Large intestine (tissue), 12 donors: Measurements from ENCODE around the gene STK32A. TPM values are rescaled to one million over a fixed set of nuclear protein-coding genes. Genes with fewer than 3 reads are reported as not detected.

ENCODE experiments used
- DNase-seq, 2 donors: peaks; one replicate each; pipeline versions ENCODE4 v3.0.0 to v3.0.0-alpha.2; 2013
- H3K27ac ChIP-seq: one replicate; pipeline ENCODE4 v1.5.1; 2013; ENCODE audit warnings: low read length
- H3K27me3 ChIP-seq: 2 replicates; pipeline ENCODE4 v1.6.1; 2013; ENCODE audit warnings: low read length; ENCODE audit not compliant: control insufficient read depth, insufficient read depth
- H3K36me3 ChIP-seq: 2 replicates; pipeline ENCODE4 v1.6.1; 2013; ENCODE audit warnings: low read length; ENCODE audit not compliant: control insufficient read depth, insufficient read depth
- H3K4me1 ChIP-seq: one replicate; pipeline ENCODE4 v1.6.1; 2013; ENCODE audit warnings: low read length; ENCODE audit not compliant: control insufficient read depth, insufficient read depth
- H3K4me3 ChIP-seq: one replicate; pipeline ENCODE4 v1.5.1; 2013; ENCODE audit warnings: low read length
- H3K9me3 ChIP-seq: one replicate; pipeline ENCODE4 v1.6.1; 2013; ENCODE audit warnings: mild to moderate bottlenecking, low read depth, low read length, moderate library complexity; ENCODE audit not compliant: control insufficient read depth
- WGBS: methylation state at CpG from one replicate; pipeline ENCODE4 v1.1.5; 2013; ENCODE audit warnings: low lambda C conversion rate; ENCODE audit not compliant: insufficient coverage; 5-methylcytosine and 5-hydroxymethylcytosine counted together
- long read RNA-seq, 11 donors: transcript quantifications; one replicate each; lab custom pipeline, GENCODE V29; 2026
- polyA plus RNA-seq: library from polyadenylated mRNA; unstranded; fragments of 120-200 nt; gene quantifications from one replicate; pipeline ENCODE4 v1.2.1, GENCODE V29; 2013

STK32A gene
- 3.3 TPM for polyA plus RNA-seq
- long read RNA-seq, donor 1: 0 reads
- long read RNA-seq, donor 2: 0 reads
- long read RNA-seq, donor 3: 0 reads
- long read RNA-seq, donor 4: 0 reads
- long read RNA-seq, donor 5, partial matches to known transcripts: 0 of 1 reads
- long read RNA-seq, donor 5, other reads (novel, unspliced or antisense): 0 of 1 reads
- long read RNA-seq, donor 6: 0 reads
- long read RNA-seq, donor 7, full-length matches to known transcripts: 1 of 1 reads
- long read RNA-seq, donor 7, partial matches to known transcripts: 0 of 1 reads
- long read RNA-seq, donor 7, other reads (novel, unspliced or antisense): 0 of 1 reads
- long read RNA-seq, donor 8: 0 reads
- long read RNA-seq, donor 9: 0 reads
- long read RNA-seq, donor 10, partial matches to known transcripts: 0 of 1 reads
- long read RNA-seq, donor 10, other reads (novel, unspliced or antisense): 0 of 1 reads
- long read RNA-seq, donor 11, partial matches to known transcripts: 0 of 1 reads
- long read RNA-seq, donor 11, other reads (novel, unspliced or antisense): 0 of 1 reads

DNA sequence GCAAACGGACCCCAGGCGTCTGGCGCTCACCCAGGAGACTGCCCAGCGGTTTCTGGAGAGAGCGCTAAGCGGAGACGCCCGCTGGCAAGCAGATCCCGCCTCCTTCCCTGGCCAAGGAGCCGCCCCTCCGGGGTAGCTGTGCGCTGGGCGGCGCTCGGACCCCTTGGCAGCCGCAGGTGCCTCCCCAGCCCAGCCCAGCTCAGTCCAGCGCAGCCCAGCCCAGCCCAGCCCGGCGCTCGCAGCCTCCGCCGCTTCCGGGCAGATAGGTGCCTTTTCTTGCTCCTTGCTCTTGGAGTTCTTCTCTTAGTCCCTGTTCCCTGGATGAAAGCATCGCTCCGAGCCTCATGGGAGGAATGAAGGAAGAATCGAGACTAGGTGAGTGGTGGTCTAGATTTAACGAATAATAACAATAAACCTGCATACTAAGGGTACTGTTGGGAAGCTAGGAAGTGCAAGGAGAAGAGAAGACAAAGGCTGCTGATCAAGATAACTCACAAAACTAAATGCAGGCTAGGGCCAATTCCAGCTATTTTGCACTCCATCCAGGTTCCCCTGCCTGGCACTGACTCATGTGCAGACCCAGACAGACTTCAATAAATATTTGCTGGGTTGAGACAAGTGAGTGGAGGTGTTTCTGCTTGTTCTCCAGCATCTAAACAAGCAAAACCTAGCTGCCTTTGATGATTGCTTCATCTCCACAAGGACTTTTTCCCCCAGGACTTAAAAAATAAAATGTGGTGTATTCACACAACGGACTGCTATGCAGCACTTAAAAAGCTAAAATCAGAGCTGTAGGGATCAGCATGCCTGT, at the start of gene STK32A:
Gene STK32A, plus strand, starts transcription at position 202 of the 811 bp plus-strand sequence. CDS start 4,609 bp downstream, outside the sequence.
- H3K36me3 ChIP-seq: no peaks in the 10 kb centered on the region
- no peak within 1 kb of the TSS for H3K27ac ChIP-seq
- DNase-seq: peak; percentile 9 to 38
- WGBS: 0% methylated on average over 3 of the region's 28 CpGs
- H3K4me1 ChIP-seq: no peaks in the 10 kb centered on the region
- H3K9me3 ChIP-seq: no peaks in the 10 kb centered on the region
- peaks cover 54% of the 10 kb centered on the region for H3K27me3 ChIP-seq
- H3K4me3 ChIP-seq: peak within 1 kb of the TSS; percentile 35

DNA sequence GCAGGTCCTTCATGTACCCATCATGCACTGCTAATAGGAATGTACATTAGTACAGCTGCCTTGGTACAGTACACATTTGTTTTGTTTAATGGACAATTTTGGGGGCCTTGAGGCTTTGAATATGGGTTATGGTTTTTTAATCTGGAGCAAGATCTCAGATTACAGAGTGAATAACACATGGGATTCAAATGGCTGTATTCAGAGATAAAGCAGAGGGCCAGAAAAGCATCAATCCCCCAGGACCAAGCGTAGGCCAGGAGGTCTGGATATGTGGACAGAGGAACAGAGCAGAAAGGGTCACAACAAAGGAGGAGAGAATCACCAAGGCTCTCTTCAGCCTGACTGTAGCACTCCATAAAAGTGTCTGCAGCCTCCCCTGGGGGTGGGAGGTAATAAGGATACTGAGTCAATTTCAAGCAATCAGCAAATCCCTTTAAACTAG, 47.7 kb upstream of the STK32A start:
- no peaks in the 10 kb centered on the region for H3K36me3 ChIP-seq
- H3K9me3 ChIP-seq: no peaks in the 10 kb centered on the region
- H3K4me1 ChIP-seq: no peaks in the 10 kb centered on the region
- no peaks in the 10 kb centered on the region for H3K27me3 ChIP-seq
- no CpG with 5 or more reads among the region's 1 CpG for WGBS
- no peak overlapping the region for H3K4me3 ChIP-seq
- no peak for DNase-seq
- no peak overlapping the region for H3K27ac ChIP-seq

DNA sequence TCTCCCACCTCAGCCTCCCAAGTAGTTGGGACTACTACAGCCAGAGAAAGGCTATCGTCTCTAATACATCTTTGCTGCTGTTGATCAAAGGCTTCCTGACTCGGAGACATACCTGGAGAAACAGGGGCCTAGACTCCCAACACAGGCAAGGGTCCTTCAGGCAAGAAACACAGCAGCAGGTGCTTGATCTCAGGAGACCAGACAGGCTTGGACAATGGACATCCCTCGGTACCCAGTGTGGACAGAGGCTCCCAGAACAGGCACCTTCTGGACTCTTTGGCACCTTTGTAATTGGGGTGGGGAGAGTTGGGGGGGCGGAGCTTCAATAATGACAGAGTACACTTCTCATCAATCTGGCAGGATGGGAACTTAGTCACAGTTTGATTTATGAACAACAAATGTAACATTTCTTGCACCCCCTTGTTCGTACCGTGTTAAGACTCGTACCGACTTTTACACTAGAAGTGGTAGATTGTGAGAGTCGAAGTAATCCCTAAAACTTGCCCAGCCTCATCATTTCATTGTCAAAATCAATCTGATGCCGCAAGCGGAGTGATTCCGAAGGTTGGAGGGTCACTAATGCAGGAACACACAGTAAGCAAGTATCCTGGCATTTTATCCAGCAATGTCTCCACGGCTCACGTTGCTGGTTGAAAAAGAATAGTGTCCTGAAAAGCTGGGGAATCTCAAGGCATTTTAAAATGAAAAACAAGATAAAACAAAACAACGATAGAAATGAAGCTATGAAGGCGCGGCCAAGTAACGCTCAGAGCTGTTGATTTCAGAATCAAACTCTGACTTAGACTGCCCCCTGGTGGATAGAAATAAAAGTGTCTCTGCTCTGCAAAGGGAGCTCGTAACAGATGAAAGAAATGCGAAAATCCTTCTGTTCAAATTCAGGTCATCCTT, 46.4 kb upstream of the STK32A start:
- Histone ChIP-seq H3K4me1 (no peaks in the 10 kb centered on the region), H3K36me3 (no peaks in the 10 kb centered on the region), H3K27me3 (no peaks in the 10 kb centered on the region), H3K4me3 (no peak overlapping the region), H3K27ac (no peak overlapping the region), H3K9me3 (no peaks in the 10 kb centered on the region)
- peak; percentile 48 to 55 for DNase-seq
- WGBS: 100% methylated on average over 2 of the region's 20 CpGs

DNA sequence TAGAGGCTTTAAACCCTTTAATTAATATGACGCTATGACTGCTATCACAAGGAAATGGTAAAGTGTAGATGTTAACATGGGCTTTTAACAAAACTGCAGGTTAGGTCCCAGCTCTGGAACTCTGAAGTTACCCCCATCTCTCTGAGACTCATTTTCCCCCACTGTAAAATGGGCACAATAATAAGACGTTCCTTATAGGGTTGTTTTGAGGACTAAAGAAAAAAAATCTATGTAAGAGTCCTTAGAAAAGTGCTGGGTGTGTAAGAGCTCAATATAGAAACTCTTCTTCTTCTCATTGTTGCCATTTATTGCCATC, 45.8 kb upstream of the STK32A start:
- no peaks in the 10 kb centered on the region for H3K27me3 ChIP-seq
- no peak overlapping the region for H3K4me3 ChIP-seq
- DNase-seq: no peak
- H3K4me1 ChIP-seq: no peaks in the 10 kb centered on the region
- 0% methylated on average over 1 of the region's 2 CpGs for WGBS
- no peaks in the 10 kb centered on the region for H3K9me3 ChIP-seq
- H3K36me3 ChIP-seq: no peaks in the 10 kb centered on the region
- no peak overlapping the region for H3K27ac ChIP-seq

DNA sequence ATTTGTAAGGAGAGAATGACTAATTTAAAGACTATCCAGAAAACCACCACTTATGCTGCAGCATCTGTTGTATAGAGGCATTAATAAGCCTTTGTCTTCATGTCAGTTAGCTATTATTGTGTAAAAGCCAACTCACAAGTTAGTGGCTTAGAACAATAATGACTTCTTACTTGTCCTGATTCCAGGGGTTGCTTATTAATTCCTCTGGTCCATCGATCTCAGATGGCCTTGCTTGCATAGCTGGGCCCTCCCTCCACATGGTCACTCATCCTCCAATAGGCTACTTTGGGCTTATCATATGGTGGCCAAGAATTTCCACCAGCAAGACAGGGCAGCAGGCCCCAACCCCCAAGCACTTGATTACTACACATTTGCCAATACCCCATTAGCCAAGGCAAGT, 44.5 kb upstream of the STK32A start:
- no peak for DNase-seq
- Histone ChIP-seq H3K27me3 (no peaks in the 10 kb centered on the region), H3K9me3 (no peaks in the 10 kb centered on the region), H3K36me3 (no peaks in the 10 kb centered on the region), H3K4me3 (no peak overlapping the region), H3K27ac (no peak overlapping the region), H3K4me1 (no peaks in the 10 kb centered on the region)
- WGBS: no CpG with 5 or more reads among the region's 1 CpG

DNA sequence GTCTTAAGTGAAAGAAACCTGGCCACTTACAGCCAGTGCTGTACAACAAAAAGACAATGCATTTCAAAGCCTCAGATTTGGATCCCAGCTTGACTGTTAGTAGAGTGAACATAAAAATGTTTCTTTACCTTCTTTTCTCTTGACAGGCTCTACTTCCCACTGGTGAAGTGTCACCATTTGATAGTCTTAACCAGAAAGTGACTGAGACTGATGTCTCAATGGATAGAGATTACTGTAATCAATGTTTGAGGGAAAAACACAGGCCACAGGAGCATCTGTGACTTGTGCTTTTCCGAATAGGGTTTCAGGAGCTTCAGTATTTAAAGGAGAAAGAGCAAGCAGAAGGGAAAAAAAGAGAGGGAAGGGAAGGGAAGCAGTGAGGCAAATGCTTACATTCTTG, 41.7 kb upstream of the STK32A start:
- Histone ChIP-seq H3K9me3 (no peaks in the 10 kb centered on the region), H3K36me3 (no peaks in the 10 kb centered on the region), H3K4me1 (no peaks in the 10 kb centered on the region), H3K27me3 (no peaks in the 10 kb centered on the region), H3K27ac (no peak overlapping the region), H3K4me3 (no peak overlapping the region)
- 80% methylated on average over 1 of the region's 1 CpG for WGBS
- no peak for DNase-seq

DNA sequence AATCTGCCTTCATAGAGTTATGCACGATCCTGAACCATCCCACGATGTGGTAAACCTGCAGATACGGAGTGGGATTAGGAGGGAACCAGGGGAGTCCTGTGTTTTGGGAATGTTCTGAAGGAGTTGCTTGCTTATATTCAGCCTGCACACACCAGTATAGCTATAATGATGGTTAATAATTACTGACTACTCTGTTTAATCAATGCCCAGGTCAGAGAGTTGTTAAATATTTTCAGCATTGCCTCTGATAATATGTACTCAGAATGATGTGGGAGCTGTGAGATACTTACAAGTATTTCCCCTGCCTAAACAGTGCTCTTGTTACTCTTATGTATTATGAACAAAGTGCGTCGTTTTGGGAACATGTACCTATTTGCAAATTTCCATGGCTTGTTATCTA, 34.8 kb upstream of the STK32A start:
- H3K36me3 ChIP-seq: no peaks in the 10 kb centered on the region
- H3K9me3 ChIP-seq: no peaks in the 10 kb centered on the region
- no peak for DNase-seq
- no peak overlapping the region for H3K4me3 ChIP-seq
- H3K27me3 ChIP-seq: no peaks in the 10 kb centered on the region
- peaks cover 4% of the 10 kb centered on the region for H3K4me1 ChIP-seq
- no CpG with 5 or more reads among the region's 5 CpGs for WGBS
- no peak overlapping the region for H3K27ac ChIP-seq

DNA sequence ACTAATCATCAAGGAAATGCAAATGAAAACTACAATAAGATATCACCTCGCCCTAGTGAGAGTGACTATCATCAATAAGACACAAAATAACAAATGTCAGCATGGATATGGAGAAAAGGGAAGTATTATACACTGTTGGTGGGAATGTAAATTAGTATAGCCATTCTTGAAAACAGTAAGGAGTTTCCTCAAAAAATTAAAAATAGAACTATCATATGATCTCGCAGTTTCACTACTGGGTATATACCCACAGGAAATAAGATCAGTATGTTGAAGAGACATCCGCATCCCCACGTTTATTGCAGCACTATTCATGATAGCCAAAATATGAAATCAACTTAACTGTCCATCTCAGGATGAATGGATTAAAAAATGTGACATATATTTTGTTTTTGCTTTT, 31.6 kb upstream of the STK32A start:
- Histone ChIP-seq H3K36me3 (no peaks in the 10 kb centered on the region), H3K27ac (no peak overlapping the region), H3K9me3 (no peaks in the 10 kb centered on the region), H3K27me3 (no peaks in the 10 kb centered on the region), H3K4me1 (peaks cover 4% of the 10 kb centered on the region), H3K4me3 (no peak overlapping the region)
- 92% methylated on average over 2 of the region's 4 CpGs for whole genome bisulfite sequencing
- DNase-seq: no peak

DNA sequence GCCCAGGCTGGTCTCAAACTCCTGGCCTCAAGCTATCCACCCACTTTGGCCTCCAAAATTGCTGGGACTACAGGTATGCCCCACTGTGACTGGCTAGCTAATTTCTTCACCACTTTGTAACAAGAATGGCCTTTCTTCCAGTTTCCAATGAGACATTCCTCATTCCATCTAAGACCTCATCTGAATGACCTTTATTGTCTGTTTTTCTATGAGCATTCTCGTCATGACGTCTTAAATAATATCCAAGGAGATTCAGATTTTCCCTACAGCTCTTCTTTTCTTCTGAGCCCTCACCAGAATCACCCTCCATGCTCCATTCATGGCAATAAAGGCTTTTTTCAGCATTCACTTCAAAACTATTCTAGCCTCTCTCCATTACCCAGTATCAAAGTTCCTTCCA, 30.2 kb upstream of the STK32A start:
- Histone ChIP-seq H3K9me3 (no peaks in the 10 kb centered on the region), H3K4me3 (no peak overlapping the region), H3K4me1 (peaks cover 4% of the 10 kb centered on the region), H3K27me3 (no peaks in the 10 kb centered on the region), H3K27ac (no peak overlapping the region), H3K36me3 (no peaks in the 10 kb centered on the region)
- DNase-seq: no peak
- WGBS: 100% methylated on average over 2 of the region's 2 CpGs

DNA sequence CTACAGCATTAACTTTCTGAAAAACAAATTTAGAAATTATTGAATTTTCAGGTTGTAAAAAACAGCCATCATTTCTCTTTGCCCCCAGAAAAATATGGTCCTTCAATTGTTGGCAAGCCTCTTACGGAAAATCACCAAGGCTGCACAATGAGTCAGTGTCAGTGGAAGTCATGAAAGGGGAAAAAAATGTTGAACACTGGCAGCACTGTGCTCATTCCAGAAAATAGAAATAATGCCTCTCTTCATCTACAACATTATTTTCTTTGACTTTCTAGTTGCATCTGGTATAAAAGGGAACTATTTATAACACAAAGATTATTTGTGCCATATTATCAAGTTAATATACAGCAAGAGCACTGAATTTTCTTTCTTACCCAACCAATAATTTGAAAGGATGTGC, 26.7 kb upstream of the STK32A start:
- no peak for DNase-seq
- WGBS: no CpG with 5 or more reads among the region's 1 CpG
- Histone ChIP-seq H3K4me1 (no peaks in the 10 kb centered on the region), H3K27ac (no peak overlapping the region), H3K36me3 (no peaks in the 10 kb centered on the region), H3K4me3 (no peak overlapping the region), H3K27me3 (no peaks in the 10 kb centered on the region), H3K9me3 (no peaks in the 10 kb centered on the region)
